NB4 (cell line): ENCODE data around the gene IL17C.

ENCODE experiments used
- DNase-seq: peaks from one replicate; pipeline ENCODE4 v3.0.0; 2010; ENCODE audit warnings: low read depth
- H3K4me3 ChIP-seq: one replicate; pipeline ENCODE4 v1.5.1; 2011; ENCODE audit warnings: mild to moderate bottlenecking, low read depth, low read length, moderate library complexity
- CTCF ChIP-seq: IDR thresholded peaks from one replicate; pipeline ENCODE4 v1.5.1; 2012; ENCODE audit warnings: low read depth, low read length
- MYC ChIP-seq: IDR thresholded peaks from 2 replicates; pipeline ENCODE4 v1.6.1; 2011; ENCODE audit warnings: low read depth, low read length
- POLR2A ChIP-seq: IDR thresholded peaks from 2 replicates; pipeline ENCODE4 v1.6.1; 2011; ENCODE audit warnings: mild to moderate bottlenecking; ENCODE audit not compliant: insufficient read length; ENCODE audit errors: extremely low read depth
- TF ChIP-seq, protein P1 (sequence below): IDR thresholded peaks from 2 replicates; pipeline ENCODE4 v1.6.1; 2011; ENCODE audit warnings: low read depth, low read length

The IL17C gene

DNA sequence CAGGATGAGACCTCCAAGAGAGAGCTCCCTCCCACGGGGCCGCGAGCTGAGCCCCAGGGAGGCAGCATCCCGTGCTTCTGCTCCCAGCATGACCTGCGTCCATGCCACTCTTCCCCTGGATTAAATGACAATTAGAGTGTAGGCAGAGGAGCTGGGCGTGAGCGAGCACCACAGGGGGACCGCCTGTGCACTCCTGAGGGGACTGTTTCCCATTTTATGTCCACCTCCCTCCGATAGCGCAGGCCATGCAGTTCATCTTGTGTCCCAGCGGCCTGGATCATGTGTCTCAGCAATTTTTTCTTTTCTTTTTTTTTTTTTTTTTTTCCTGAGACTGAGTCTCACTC lies 5.8 kb upstream of the IL17C start:
- H3K4me3 ChIP-seq: no peak overlapping the region
- DNase-seq: no peak
- TF ChIP-seq MYC: no peak
- no peak for TF ChIP-seq CTCF
- no peak for TF ChIP-seq POLR2A
- TF ChIP-seq, protein P1, sequence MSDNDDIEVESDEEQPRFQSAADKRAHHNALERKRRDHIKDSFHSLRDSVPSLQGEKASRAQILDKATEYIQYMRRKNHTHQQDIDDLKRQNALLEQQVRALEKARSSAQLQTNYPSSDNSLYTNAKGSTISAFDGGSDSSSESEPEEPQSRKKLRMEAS: no peak

- TF ChIP-seq CTCF: peak; percentile 57
- peak; percentile 60; the same call in 1 of the 2 replicates for TF ChIP-seq MYC
- TF ChIP-seq, protein P1: peak; percentile 78
- TF ChIP-seq POLR2A: no peak
- peak; percentile 92 for DNase-seq
- H3K4me3 ChIP-seq: peak overlapping the region; percentile 58
Observed at GRCh38 chr16:88633684-88634140, 4.7 kb upstream of the IL17C start.

GRCh38 chr16:88634141-88634993 lies 4.0 kb upstream of the IL17C start:
- peak overlapping the region; percentile 58 for H3K4me3 ChIP-seq
- TF ChIP-seq, protein P1: no peak; the same call in none of the 2 replicates
- TF ChIP-seq MYC (no peak), POLR2A (no peak), CTCF (no peak)
- DNase-seq: peak; percentile 94

DNA sequence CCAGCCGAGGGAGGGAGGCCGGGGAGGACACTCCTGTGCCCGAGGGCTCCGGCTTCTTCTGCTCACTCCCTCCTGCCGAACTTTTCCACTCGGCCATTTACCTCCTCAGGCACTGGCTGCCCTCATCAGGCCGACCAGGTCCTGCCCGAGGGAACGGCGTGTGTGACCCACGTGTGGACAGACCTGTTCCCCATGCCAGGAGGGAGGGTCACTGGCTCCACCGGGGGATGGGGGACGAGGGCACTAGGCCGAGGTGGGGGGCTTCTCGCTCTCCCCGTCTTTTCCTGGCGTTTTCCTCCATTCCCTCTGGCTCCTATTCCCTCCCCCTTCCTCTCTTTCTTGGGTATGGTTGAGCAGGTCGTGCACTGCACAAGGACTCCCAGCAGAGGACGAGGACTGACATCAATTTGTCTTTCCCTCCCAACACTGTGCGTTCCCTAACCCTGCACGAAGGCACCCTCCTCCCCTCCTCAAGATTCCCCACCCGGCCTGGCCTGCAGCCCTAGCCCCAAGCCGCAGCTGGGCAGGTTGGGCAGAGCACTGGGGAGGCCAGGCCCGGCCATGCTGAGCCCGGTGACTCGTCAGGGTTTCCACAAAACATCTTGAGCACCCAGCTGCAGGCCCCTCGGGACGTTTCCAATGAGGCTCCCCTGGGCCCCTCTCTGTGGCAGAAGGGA lies 3.2 kb upstream of the IL17C start:
- peak; percentile 16 for TF ChIP-seq CTCF
- TF ChIP-seq POLR2A: no peak
- H3K4me3 ChIP-seq: peak overlapping the region; percentile 33
- peak; percentile 68 for DNase-seq

DNA sequence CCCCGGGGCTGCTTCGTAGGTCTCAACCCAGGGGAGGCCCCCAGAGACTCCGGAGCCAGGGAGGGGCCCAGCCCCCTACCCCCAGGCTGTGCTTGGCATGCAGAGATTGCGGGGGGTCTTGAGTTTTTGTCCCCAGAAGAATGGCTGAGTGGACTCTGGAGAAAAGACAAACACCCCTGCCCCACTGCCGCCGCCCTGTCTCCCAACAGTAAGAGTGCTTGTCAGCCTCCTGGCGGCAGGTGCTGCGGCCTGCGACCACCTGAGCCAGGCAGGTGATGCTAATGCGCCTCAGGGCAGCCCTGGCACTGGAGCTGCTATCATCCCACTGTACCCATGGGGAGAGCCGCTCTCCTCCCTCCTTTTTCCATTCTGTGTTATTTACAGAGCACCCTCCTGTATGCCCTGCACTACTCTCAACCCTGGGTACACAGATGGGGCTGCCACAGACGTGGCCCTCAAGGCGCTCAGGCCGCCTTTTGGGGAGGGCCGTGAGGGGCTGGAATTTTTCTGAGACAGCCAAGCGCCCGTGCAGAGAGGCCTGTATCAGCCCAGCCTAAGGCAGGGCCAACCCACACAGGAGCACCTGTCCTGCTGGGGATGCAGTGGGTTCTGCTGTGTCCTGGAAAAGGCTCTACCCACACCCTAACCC lies 2.6 kb upstream of the IL17C start:
- no peak for TF ChIP-seq POLR2A
- no peak for TF ChIP-seq MYC
- no peak for TF ChIP-seq CTCF
- TF ChIP-seq, protein P1: no peak
- no peak overlapping the region for H3K4me3 ChIP-seq
- DNase-seq: no peak
